Astrocyte (in vitro differentiated cells and primary cell): Measurements from ENCODE around the gene COL8A2. TPM values are rescaled to one million over a fixed set of nuclear protein-coding genes. Genes with fewer than 3 reads are reported as not detected.

Experiments used
- DNase-seq: peaks from one replicate; pipeline ENCODE4 v3.0.0-alpha.2; 2010; ENCODE audit warnings: low read depth
- FAIRE-seq: peaks from 2 replicates; lab custom pipeline; 2011; peaks lifted over from hg19 to GRCh38; lab: Jason Lieb, UNC
- H2AFZ ChIP-seq: 2 replicates; pipeline ENCODE4 v1.6.0; 2012; ENCODE audit warnings: low read depth, low read length, inconsistent platforms
- H3K27ac ChIP-seq: 2 replicates; pipeline ENCODE4 v1.5.1; 2011; ENCODE audit warnings: low read depth, low read length, inconsistent platforms
- H3K27me3 ChIP-seq: 2 replicates; pipeline ENCODE4 v1.6.0; 2011; ENCODE audit warnings: low read length, inconsistent platforms; ENCODE audit not compliant: insufficient read depth
- H3K36me3 ChIP-seq: 2 replicates; pipeline ENCODE4 v1.5.1; 2011; ENCODE audit warnings: low read length, inconsistent platforms; ENCODE audit not compliant: insufficient read depth
- H3K4me1 ChIP-seq: 2 replicates; pipeline ENCODE4 v1.5.1; 2011; ENCODE audit warnings: low read length, inconsistent platforms; ENCODE audit not compliant: insufficient read depth
- H3K4me2 ChIP-seq: 2 replicates; pipeline ENCODE4 v1.6.0; 2012; ENCODE audit warnings: low read length, inconsistent platforms
- H3K4me3 ChIP-seq: 2 replicates; pipeline ENCODE4 v1.5.1; 2011; ENCODE audit warnings: low read depth, mild to moderate bottlenecking, low read length, inconsistent platforms; ENCODE audit not compliant: insufficient read depth
- H3K79me2 ChIP-seq: 2 replicates; pipeline ENCODE4 v1.6.0; 2012; ENCODE audit warnings: mild to moderate bottlenecking, low read length, inconsistent platforms; ENCODE audit not compliant: insufficient read depth
- H3K9ac ChIP-seq: 2 replicates; pipeline ENCODE4 v1.6.0; 2012; ENCODE audit warnings: mild to moderate bottlenecking, low read length, inconsistent platforms
- H3K9me3 ChIP-seq: 2 replicates; pipeline ENCODE4 v1.5.1; 2012; ENCODE audit warnings: low read depth, mild to moderate bottlenecking, low read length, inconsistent platforms; ENCODE audit not compliant: insufficient read depth
- H4K20me1 ChIP-seq: 2 replicates; pipeline ENCODE4 v1.6.0; 2012; ENCODE audit warnings: low read length, inconsistent platforms; ENCODE audit not compliant: insufficient read depth
- H3K27ac Mint-ChIP-seq: one replicate; pipeline ENCODE4 v1.8.0; 2021; ENCODE audit warnings: mild to moderate bottlenecking, mixed read lengths; ENCODE audit not compliant: unreplicated experiment
- H3K27me3 Mint-ChIP-seq: one replicate; pipeline ENCODE4 v1.8.0; 2021; ENCODE audit warnings: low read depth, mixed read lengths; ENCODE audit not compliant: unreplicated experiment
- H3K36me3 Mint-ChIP-seq: one replicate; pipeline ENCODE4 v1.8.0; 2021; ENCODE audit warnings: low read depth, mixed read lengths; ENCODE audit not compliant: unreplicated experiment
- H3K4me1 Mint-ChIP-seq: one replicate; pipeline ENCODE4 v1.8.0; 2021; ENCODE audit warnings: low read depth, mixed read lengths; ENCODE audit not compliant: unreplicated experiment
- H3K4me3 Mint-ChIP-seq: one replicate; pipeline ENCODE4 v1.8.0; 2021; ENCODE audit warnings: mild to moderate bottlenecking, moderate library complexity, mixed read lengths; ENCODE audit not compliant: unreplicated experiment
- H3K9me3 Mint-ChIP-seq: one replicate; pipeline ENCODE4 v1.8.0; 2021; ENCODE audit warnings: mild to moderate bottlenecking, mixed read lengths; ENCODE audit not compliant: unreplicated experiment
- EZH2 ChIP-seq: IDR thresholded peaks from 2 replicates; pipeline ENCODE4 v1.6.1; 2012; ENCODE audit warnings: mild to moderate bottlenecking, low read length, inconsistent platforms; ENCODE audit not compliant: insufficient read depth
- total RNA-seq: library from RNA; stranded (reverse); gene quantifications from 2 replicates; pipeline ENCODE4 v1.2.1, GENCODE V29; 2021
- TF ChIP-seq, protein P1 (sequence below): IDR thresholded peaks from 2 replicates; pipeline ENCODE4 v1.5.1; 2011; ENCODE audit warnings: low read depth, mild to moderate bottlenecking, inconsistent platforms, low read length, moderate library complexity; ENCODE audit not compliant: insufficient read depth

The COL8A2 gene
- total RNA-seq, 1 donor from 2014 or later = 3.4 TPM

- Histone ChIP-seq H3K36me3 (no peaks in the 10 kb centered on the region), H3K27me3 (no peaks in the 10 kb centered on the region), H4K20me1 (no peaks in the 10 kb centered on the region), H3K4me3 (no peak overlapping the region), H3K4me2 (no peak overlapping the region), H3K27ac (no peak overlapping the region), H3K9ac (no peak overlapping the region), H3K4me1 (no peaks in the 10 kb centered on the region), H3K79me2 (no peaks in the 10 kb centered on the region), H2AFZ (no peak overlapping the region), H3K9me3 (no peaks in the 10 kb centered on the region)
- Mint-ChIP-seq H3K27me3 (no peaks in the 10 kb centered on the region), H3K4me3 (no peak overlapping the region), H3K9me3 (no peaks in the 10 kb centered on the region), H3K4me1 (no peaks in the 10 kb centered on the region), H3K27ac (no peak overlapping the region), H3K36me3 (peaks cover 2% of the 10 kb centered on the region)
- FAIRE-seq = no peak
- no peak for TF ChIP-seq EZH2
- TF ChIP-seq, protein P1, sequence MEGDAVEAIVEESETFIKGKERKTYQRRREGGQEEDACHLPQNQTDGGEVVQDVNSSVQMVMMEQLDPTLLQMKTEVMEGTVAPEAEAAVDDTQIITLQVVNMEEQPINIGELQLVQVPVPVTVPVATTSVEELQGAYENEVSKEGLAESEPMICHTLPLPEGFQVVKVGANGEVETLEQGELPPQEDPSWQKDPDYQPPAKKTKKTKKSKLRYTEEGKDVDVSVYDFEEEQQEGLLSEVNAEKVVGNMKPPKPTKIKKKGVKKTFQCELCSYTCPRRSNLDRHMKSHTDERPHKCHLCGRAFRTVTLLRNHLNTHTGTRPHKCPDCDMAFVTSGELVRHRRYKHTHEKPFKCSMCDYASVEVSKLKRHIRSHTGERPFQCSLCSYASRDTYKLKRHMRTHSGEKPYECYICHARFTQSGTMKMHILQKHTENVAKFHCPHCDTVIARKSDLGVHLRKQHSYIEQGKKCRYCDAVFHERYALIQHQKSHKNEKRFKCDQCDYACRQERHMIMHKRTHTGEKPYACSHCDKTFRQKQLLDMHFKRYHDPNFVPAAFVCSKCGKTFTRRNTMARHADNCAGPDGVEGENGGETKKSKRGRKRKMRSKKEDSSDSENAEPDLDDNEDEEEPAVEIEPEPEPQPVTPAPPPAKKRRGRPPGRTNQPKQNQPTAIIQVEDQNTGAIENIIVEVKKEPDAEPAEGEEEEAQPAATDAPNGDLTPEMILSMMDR = no peak
- no peak for DNase-seq
These were observed 62.7 kb downstream of the COL8A2 start for GRCh38 chr1:36062315-36062714.

DNA sequence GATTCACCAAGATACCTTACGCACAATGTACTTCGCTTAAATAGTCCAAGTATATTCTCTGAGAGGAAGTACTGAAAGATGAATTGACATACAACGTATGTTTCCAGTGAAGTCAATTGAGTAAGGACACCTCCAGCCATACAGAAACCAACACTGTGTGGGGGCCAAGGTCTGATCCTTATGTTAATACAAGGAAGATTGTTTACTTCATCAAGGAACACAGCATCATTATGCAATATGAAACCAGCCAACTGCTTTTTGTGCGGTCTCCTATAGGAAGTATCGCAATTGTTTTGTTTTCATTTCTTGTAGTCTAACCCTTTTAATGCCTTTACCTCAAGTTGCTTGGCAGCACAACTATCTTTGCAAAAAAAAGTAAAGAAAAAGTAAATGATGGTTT is 69.3 kb downstream of the COL8A2 start:
- no peak for FAIRE-seq
- TF ChIP-seq, protein P1 = no peak
- no peak for TF ChIP-seq EZH2
- H3K9ac ChIP-seq = no peak overlapping the region

DNA sequence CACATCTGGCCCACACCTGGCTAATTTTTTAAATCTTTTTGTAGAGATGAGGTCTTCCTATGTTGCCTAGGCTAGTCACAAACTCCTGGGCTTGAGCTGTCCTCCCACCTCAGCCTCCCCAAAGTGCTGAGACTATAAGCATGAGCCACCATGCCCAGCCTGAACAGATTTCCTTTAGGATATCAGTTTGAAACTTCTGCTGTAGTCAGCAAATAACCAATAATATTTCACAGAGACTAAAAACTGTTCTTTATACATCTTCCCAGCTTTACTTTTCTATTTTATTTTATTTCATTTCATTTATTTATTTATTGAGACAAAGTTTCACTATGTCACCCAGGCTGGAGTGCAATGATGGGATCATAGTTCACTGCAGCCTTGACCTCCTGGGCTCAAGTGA is 71.0 kb downstream of the COL8A2 start:
- no peaks in the 10 kb centered on the region for H3K27me3 ChIP-seq
- no peaks in the 10 kb centered on the region for H3K79me2 ChIP-seq
- DNase-seq (no peak), FAIRE-seq (no peak)
- Mint-ChIP-seq H3K27me3 (no peaks in the 10 kb centered on the region), H3K9me3 (no peaks in the 10 kb centered on the region), H3K36me3 (peaks cover 8% of the 10 kb centered on the region), H3K27ac (no peak overlapping the region), H3K4me1 (no peaks in the 10 kb centered on the region), H3K4me3 (no peak overlapping the region)
- H3K27ac ChIP-seq = no peak overlapping the region
- TF ChIP-seq EZH2 = no peak
- TF ChIP-seq, protein P1 = no peak
- no peaks in the 10 kb centered on the region for H3K9me3 ChIP-seq
- H3K4me3 ChIP-seq = no peak overlapping the region
- no peaks in the 10 kb centered on the region for H3K36me3 ChIP-seq
- no peaks in the 10 kb centered on the region for H4K20me1 ChIP-seq
- H3K4me2 ChIP-seq = no peak overlapping the region
- H3K9ac ChIP-seq = no peak overlapping the region
- H2AFZ ChIP-seq = no peak overlapping the region
- no peaks in the 10 kb centered on the region for H3K4me1 ChIP-seq

More for the DNA sequence above, 69.3 kb downstream of the COL8A2 start:
- Mint-ChIP-seq H3K36me3 (peaks cover 8% of the 10 kb centered on the region), H3K9me3 (no peaks in the 10 kb centered on the region), H3K4me3 (no peak overlapping the region), H3K27me3 (no peaks in the 10 kb centered on the region), H3K27ac (no peak overlapping the region), H3K4me1 (no peaks in the 10 kb centered on the region)
- H3K4me2 ChIP-seq = no peak overlapping the region
- no peaks in the 10 kb centered on the region for H4K20me1 ChIP-seq
- H3K79me2 ChIP-seq = no peaks in the 10 kb centered on the region
- no peak overlapping the region for H2AFZ ChIP-seq
- no peaks in the 10 kb centered on the region for H3K9me3 ChIP-seq
- H3K36me3 ChIP-seq = no peaks in the 10 kb centered on the region
- H3K4me3 ChIP-seq = no peak overlapping the region
- no peaks in the 10 kb centered on the region for H3K4me1 ChIP-seq
- H3K27me3 ChIP-seq = no peaks in the 10 kb centered on the region
- H3K27ac ChIP-seq = no peak overlapping the region
- no peak for DNase-seq
